Stomach (tissue), 4 donors: ENCODE data around the gene ATP11A.

Source experiments
- EP300 ChIP-seq: sonication (generic); formaldehyde crosslinking; IDR thresholded peaks from one replicate; pipeline ENCODE4 v1.6.1; 2017; ENCODE audit warnings: antibody characterized with exemption
- POLR2A ChIP-seq, 4 donors: fragments of 450-650 bp; IDR thresholded peaks; one replicate each; pipeline ENCODE4 v1.6.1; 2016; ENCODE audit warnings: antibody characterized with exemption in 4 of 4, control low read depth in 2 of 4, mild to moderate bottlenecking in 1 of 4, moderate library complexity in 1 of 4
- POLR2AphosphoS5 ChIP-seq, 3 donors: sonication (generic); formaldehyde crosslinking; IDR thresholded peaks; one replicate each; pipeline ENCODE4 v1.6.1; 2016; ENCODE audit warnings: antibody characterized with exemption in 3 of 3
- TF ChIP-seq, protein P1 (sequence below), 7 experiments: fragments of 450-650 bp in 4 of 7; fragments of 200-600 bp in 3 of 7; sonication (generic) in 3 of 7; IDR thresholded peaks; one replicate each; pipeline ENCODE4 v1.5.1; 2016 to 2019; ENCODE audit warnings: antibody characterized with exemption in 7 of 7, control low read depth in 2 of 7, mild to moderate bottlenecking in 1 of 7

- TF ChIP-seq POLR2A (IDR thresholded peaks at IDR 0.05) = no peak
- TF ChIP-seq, protein P1, sequence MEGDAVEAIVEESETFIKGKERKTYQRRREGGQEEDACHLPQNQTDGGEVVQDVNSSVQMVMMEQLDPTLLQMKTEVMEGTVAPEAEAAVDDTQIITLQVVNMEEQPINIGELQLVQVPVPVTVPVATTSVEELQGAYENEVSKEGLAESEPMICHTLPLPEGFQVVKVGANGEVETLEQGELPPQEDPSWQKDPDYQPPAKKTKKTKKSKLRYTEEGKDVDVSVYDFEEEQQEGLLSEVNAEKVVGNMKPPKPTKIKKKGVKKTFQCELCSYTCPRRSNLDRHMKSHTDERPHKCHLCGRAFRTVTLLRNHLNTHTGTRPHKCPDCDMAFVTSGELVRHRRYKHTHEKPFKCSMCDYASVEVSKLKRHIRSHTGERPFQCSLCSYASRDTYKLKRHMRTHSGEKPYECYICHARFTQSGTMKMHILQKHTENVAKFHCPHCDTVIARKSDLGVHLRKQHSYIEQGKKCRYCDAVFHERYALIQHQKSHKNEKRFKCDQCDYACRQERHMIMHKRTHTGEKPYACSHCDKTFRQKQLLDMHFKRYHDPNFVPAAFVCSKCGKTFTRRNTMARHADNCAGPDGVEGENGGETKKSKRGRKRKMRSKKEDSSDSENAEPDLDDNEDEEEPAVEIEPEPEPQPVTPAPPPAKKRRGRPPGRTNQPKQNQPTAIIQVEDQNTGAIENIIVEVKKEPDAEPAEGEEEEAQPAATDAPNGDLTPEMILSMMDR (IDR thresholded peaks at IDR 0.05) = no peak
- no peak for TF ChIP-seq POLR2AphosphoS5 (IDR thresholded peaks at IDR 0.05)
- TF ChIP-seq EP300 = no peak
These were observed 131.7 kb downstream of the ATP11A start for GRCh38 chr13:112821340-112822055.
